Lower leg skin (tissue), 3 donors: Measurements from ENCODE around the gene SMARCA2.

Source experiments
- POLR2A ChIP-seq, 2 donors: fragments of 450-650 bp; IDR thresholded peaks; one replicate each; pipeline ENCODE4 v1.6.1; 2016 to 2017; ENCODE audit warnings: antibody characterized with exemption in 2 of 2, mild to moderate bottlenecking in 1 of 2, moderate library complexity in 1 of 2
- TF ChIP-seq, protein P1 (sequence below), 3 donors: fragments of 450-650 bp; IDR thresholded peaks; one replicate each; pipeline ENCODE4 v1.5.1; 2016; ENCODE audit warnings: antibody characterized with exemption in 3 of 3, mild to moderate bottlenecking in 3 of 3, moderate library complexity in 2 of 3

- TF ChIP-seq, protein P1, sequence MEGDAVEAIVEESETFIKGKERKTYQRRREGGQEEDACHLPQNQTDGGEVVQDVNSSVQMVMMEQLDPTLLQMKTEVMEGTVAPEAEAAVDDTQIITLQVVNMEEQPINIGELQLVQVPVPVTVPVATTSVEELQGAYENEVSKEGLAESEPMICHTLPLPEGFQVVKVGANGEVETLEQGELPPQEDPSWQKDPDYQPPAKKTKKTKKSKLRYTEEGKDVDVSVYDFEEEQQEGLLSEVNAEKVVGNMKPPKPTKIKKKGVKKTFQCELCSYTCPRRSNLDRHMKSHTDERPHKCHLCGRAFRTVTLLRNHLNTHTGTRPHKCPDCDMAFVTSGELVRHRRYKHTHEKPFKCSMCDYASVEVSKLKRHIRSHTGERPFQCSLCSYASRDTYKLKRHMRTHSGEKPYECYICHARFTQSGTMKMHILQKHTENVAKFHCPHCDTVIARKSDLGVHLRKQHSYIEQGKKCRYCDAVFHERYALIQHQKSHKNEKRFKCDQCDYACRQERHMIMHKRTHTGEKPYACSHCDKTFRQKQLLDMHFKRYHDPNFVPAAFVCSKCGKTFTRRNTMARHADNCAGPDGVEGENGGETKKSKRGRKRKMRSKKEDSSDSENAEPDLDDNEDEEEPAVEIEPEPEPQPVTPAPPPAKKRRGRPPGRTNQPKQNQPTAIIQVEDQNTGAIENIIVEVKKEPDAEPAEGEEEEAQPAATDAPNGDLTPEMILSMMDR (IDR thresholded peaks at IDR 0.05): no peak
- no peak for TF ChIP-seq POLR2A (IDR thresholded peaks at IDR 0.05)
These were observed 213.5 kb downstream of the SMARCA2 start for GRCh38 chr9:2228641-2229040.
